Measurements from ENCODE around the gene AVL9.

Gene AVL9

GRCh38 chr7:32472015-32472414, 23.3 kb upstream of the AVL9 start:
- no peak overlapping the region for H3K4me3 ChIP-seq (ENCODE audit: low read depth in 1 of 2, low read length in 2 of 2)
- no peaks in the 10 kb centered on the region for H3K36me3 ChIP-seq (ENCODE audit: control insufficient read depth in 1 of 2, insufficient read depth in 2 of 2, low read length in 2 of 2)
- no peak overlapping the region for H3K27ac ChIP-seq (ENCODE audit: low read length)
- no peaks in the 10 kb centered on the region for H3K9me3 ChIP-seq (ENCODE audit: control insufficient read depth in 1 of 2, low read length in 2 of 2)
- H3K27me3 ChIP-seq (ENCODE audit: low read depth, low read length), result no peaks in the 10 kb centered on the region
- H3K4me1 ChIP-seq (ENCODE audit: control insufficient read depth in 1 of 2, insufficient read depth in 2 of 2, low read length in 2 of 2), result no peaks in the 10 kb centered on the region

GRCh38 chr7:32474008-32474407, 21.3 kb upstream of the AVL9 start:
- no peak overlapping the region for H3K27ac ChIP-seq (ENCODE audit: low read length)
- no peaks in the 10 kb centered on the region for H3K36me3 ChIP-seq (ENCODE audit: control insufficient read depth in 1 of 2, insufficient read depth in 2 of 2, low read length in 2 of 2)
- no peaks in the 10 kb centered on the region for H3K4me1 ChIP-seq (ENCODE audit: control insufficient read depth in 1 of 2, insufficient read depth in 2 of 2, low read length in 2 of 2)
- H3K9me3 ChIP-seq (ENCODE audit: control insufficient read depth in 1 of 2, low read length in 2 of 2), result no peaks in the 10 kb centered on the region
- H3K4me3 ChIP-seq (ENCODE audit: low read depth in 1 of 2, low read length in 2 of 2), result no peak overlapping the region
- no peaks in the 10 kb centered on the region for H3K27me3 ChIP-seq (ENCODE audit: low read depth, low read length)

GRCh38 chr7:32476816-32477648, 18.3 kb upstream of the AVL9 start:
- Histone ChIP-seq H3K36me3 (ENCODE audit: control insufficient read depth in 1 of 2, insufficient read depth in 2 of 2, low read length in 2 of 2) (no peaks in the 10 kb centered on the region), H3K9me3 (ENCODE audit: control insufficient read depth in 1 of 2, low read length in 2 of 2) (no peaks in the 10 kb centered on the region), H3K4me1 (ENCODE audit: control insufficient read depth in 1 of 2, insufficient read depth in 2 of 2, low read length in 2 of 2) (no peaks in the 10 kb centered on the region), H3K27me3 (ENCODE audit: low read depth, low read length) (no peaks in the 10 kb centered on the region), H3K4me3 (ENCODE audit: low read depth in 1 of 2, low read length in 2 of 2) (no peak overlapping the region), H3K27ac (ENCODE audit: low read length) (no peak overlapping the region)

- no peak overlapping the region for H3K27ac ChIP-seq (ENCODE audit: low read length)
- H3K4me3 ChIP-seq (ENCODE audit: low read depth in 1 of 2, low read length in 2 of 2), result no peak overlapping the region
- no peaks in the 10 kb centered on the region for H3K27me3 ChIP-seq (ENCODE audit: low read depth, low read length)
- H3K36me3 ChIP-seq (ENCODE audit: control insufficient read depth in 1 of 2, insufficient read depth in 2 of 2, low read length in 2 of 2), result no peaks in the 10 kb centered on the region
- no peaks in the 10 kb centered on the region for H3K4me1 ChIP-seq (ENCODE audit: control insufficient read depth in 1 of 2, insufficient read depth in 2 of 2, low read length in 2 of 2)
- H3K9me3 ChIP-seq (ENCODE audit: control insufficient read depth in 1 of 2, low read length in 2 of 2), result no peaks in the 10 kb centered on the region
Measured at GRCh38 chr7:32477649-32477980, 17.7 kb upstream of the AVL9 start.

- Histone ChIP-seq H3K27ac (ENCODE audit: low read length) (no peak overlapping the region), H3K36me3 (ENCODE audit: control insufficient read depth in 1 of 2, insufficient read depth in 2 of 2, low read length in 2 of 2) (no peaks in the 10 kb centered on the region), H3K4me1 (ENCODE audit: control insufficient read depth in 1 of 2, insufficient read depth in 2 of 2, low read length in 2 of 2) (no peaks in the 10 kb centered on the region), H3K9me3 (ENCODE audit: control insufficient read depth in 1 of 2, low read length in 2 of 2) (no peaks in the 10 kb centered on the region), H3K4me3 (ENCODE audit: low read depth in 1 of 2, low read length in 2 of 2) (no peak overlapping the region), H3K27me3 (ENCODE audit: low read depth, low read length) (no peaks in the 10 kb centered on the region)
Measured at GRCh38 chr7:32479574-32480200, 15.6 kb upstream of the AVL9 start.

- H3K9me3 ChIP-seq (ENCODE audit: control insufficient read depth in 1 of 2, low read length in 2 of 2), result no peaks in the 10 kb centered on the region
- H3K4me1 ChIP-seq (ENCODE audit: control insufficient read depth in 1 of 2, insufficient read depth in 2 of 2, low read length in 2 of 2), result no peaks in the 10 kb centered on the region
- no peak overlapping the region for H3K27ac ChIP-seq (ENCODE audit: low read length)
- H3K36me3 ChIP-seq (ENCODE audit: control insufficient read depth in 1 of 2, insufficient read depth in 2 of 2, low read length in 2 of 2), result peaks cover 1 to 3% of the 10 kb centered on the region in 2 donors
- H3K27me3 ChIP-seq (ENCODE audit: low read depth, low read length), result no peaks in the 10 kb centered on the region
- H3K4me3 ChIP-seq (ENCODE audit: low read depth in 1 of 2, low read length in 2 of 2), result no peak overlapping the region
Measured at GRCh38 chr7:32481176-32481575, 14.1 kb upstream of the AVL9 start.

GRCh38 chr7:32481921-32482320, 13.4 kb upstream of the AVL9 start:
- Histone ChIP-seq H3K27me3 (ENCODE audit: low read depth, low read length) (no peaks in the 10 kb centered on the region), H3K9me3 (ENCODE audit: control insufficient read depth in 1 of 2, low read length in 2 of 2) (no peaks in the 10 kb centered on the region), H3K4me1 (ENCODE audit: control insufficient read depth in 1 of 2, insufficient read depth in 2 of 2, low read length in 2 of 2) (no peaks in the 10 kb centered on the region), H3K4me3 (ENCODE audit: low read depth in 1 of 2, low read length in 2 of 2) (no peak overlapping the region), H3K36me3 (ENCODE audit: control insufficient read depth in 1 of 2, insufficient read depth in 2 of 2, low read length in 2 of 2) (peaks cover 3 to 7% of the 10 kb centered on the region in 2 donors), H3K27ac (ENCODE audit: low read length) (no peak overlapping the region)

GRCh38 chr7:32489788-32490126, 5.5 kb upstream of the AVL9 start:
- peaks cover 10 to 16% of the 10 kb centered on the region in 2 donors for H3K36me3 ChIP-seq (ENCODE audit: control insufficient read depth in 1 of 2, insufficient read depth in 2 of 2, low read length in 2 of 2)
- no peaks in the 10 kb centered on the region for H3K9me3 ChIP-seq (ENCODE audit: control insufficient read depth in 1 of 2, low read length in 2 of 2)
- H3K27ac ChIP-seq (ENCODE audit: low read length), result peak overlapping the region; percentile 98

GRCh38 chr7:32490127-32490796, 5.0 kb upstream of the AVL9 start, which contains the start of gene LSM5:
LSM5 (minus strand) TSS chr7:32490380; CDS start chr7:32490365, 15 bp downstream.
- peaks cover 7 to 16% of the 10 kb centered on the region in 2 donors for H3K36me3 ChIP-seq (ENCODE audit: control insufficient read depth in 1 of 2, insufficient read depth in 2 of 2, low read length in 2 of 2)
- peak within 1 kb of the TSS; percentile 84 to 88 for H3K4me3 ChIP-seq (ENCODE audit: low read depth in 1 of 2, low read length in 2 of 2)
- H3K4me1 ChIP-seq (ENCODE audit: control insufficient read depth in 1 of 2, insufficient read depth in 2 of 2, low read length in 2 of 2), result peaks cover 6 to 20% of the 10 kb centered on the region in 2 donors
- H3K9me3 ChIP-seq (ENCODE audit: control insufficient read depth in 1 of 2, low read length in 2 of 2), result no peaks in the 10 kb centered on the region
- H3K27ac ChIP-seq (ENCODE audit: low read length), result peak within 1 kb of the TSS; percentile 98
- H3K27me3 ChIP-seq (ENCODE audit: low read depth, low read length), result no peaks in the 10 kb centered on the region

More at GRCh38 chr7:32489788-32490126, 5.5 kb upstream of the AVL9 start:
- Histone ChIP-seq H3K4me3 (ENCODE audit: low read depth in 1 of 2, low read length in 2 of 2) (peak overlapping the region; percentile 84 to 88), H3K4me1 (ENCODE audit: control insufficient read depth in 1 of 2, insufficient read depth in 2 of 2, low read length in 2 of 2) (peaks cover 6 to 19% of the 10 kb centered on the region in 2 donors), H3K27me3 (ENCODE audit: low read depth, low read length) (no peaks in the 10 kb centered on the region)

- peak overlapping the region; percentile 76 to 97 for H3K4me3 ChIP-seq (ENCODE audit: low read depth in 1 of 2, low read length in 2 of 2)
- no peaks in the 10 kb centered on the region for H3K9me3 ChIP-seq (ENCODE audit: control insufficient read depth in 1 of 2, low read length in 2 of 2)
- no peaks in the 10 kb centered on the region for H3K27me3 ChIP-seq (ENCODE audit: low read depth, low read length)
- peaks cover 0 to 20% of the 10 kb centered on the region in 2 donors for H3K4me1 ChIP-seq (ENCODE audit: control insufficient read depth in 1 of 2, insufficient read depth in 2 of 2, low read length in 2 of 2)
- H3K36me3 ChIP-seq (ENCODE audit: control insufficient read depth in 1 of 2, insufficient read depth in 2 of 2, low read length in 2 of 2), result no peaks in the 10 kb centered on the region
- H3K27ac ChIP-seq (ENCODE audit: low read length), result peak overlapping the region; percentile 95
Measured at GRCh38 chr7:32494946-32495297, 367 bp upstream of the AVL9 start.

GRCh38 chr7:32496052-32496813, 944 bp downstream of the AVL9 start:
- Histone ChIP-seq H3K27ac (ENCODE audit: low read length) (peak overlapping the region; percentile 85), H3K4me1 (ENCODE audit: control insufficient read depth in 1 of 2, insufficient read depth in 2 of 2, low read length in 2 of 2) (peaks cover under 1 to 28% of the 10 kb centered on the region in 2 donors), H3K9me3 (ENCODE audit: control insufficient read depth in 1 of 2, low read length in 2 of 2) (no peaks in the 10 kb centered on the region), H3K27me3 (ENCODE audit: low read depth, low read length) (no peaks in the 10 kb centered on the region), H3K4me3 (ENCODE audit: low read depth in 1 of 2, low read length in 2 of 2) (peak overlapping the region; percentile 70 to 98), H3K36me3 (ENCODE audit: control insufficient read depth in 1 of 2, insufficient read depth in 2 of 2, low read length in 2 of 2) (peaks cover 0 to under 1% of the 10 kb centered on the region in 2 donors)
